ENCODE measurements around the gene STX10. TPM values are rescaled to one million over a fixed set of nuclear protein-coding genes. Genes with fewer than 3 reads are reported as not detected.

The STX10 gene
- total RNA-seq, 5 donors from 2014 or later (not counting 1 experiment from before 2014, with no cell fraction given): 43.8 to 89.6 (median 67.3) TPM

GRCh38 chr19:13129384-13129783, 20.8 kb downstream of the STX10 start:
- Mint-ChIP-seq H3K4me3 (no peak overlapping the region), H3K27me3 (no peaks in the 10 kb centered on the region), H3K27ac (no peak overlapping the region), H3K9me3 (no peaks in the 10 kb centered on the region), H3K4me1 (peaks cover 29 to 42% (median 35%) of the 10 kb centered on the region in 3 donors), H3K36me3 (no peaks in the 10 kb centered on the region)
- H3K27me3 ChIP-seq (replicated peaks in 1 of 2; ENCODE audit: control insufficient read depth in 2 of 2, extremely low read depth in 1 of 2, insufficient read depth in 2 of 2, low read length in 1 of 2): no peaks in the 10 kb centered on the region
- peaks cover 0 to 28% of the 10 kb centered on the region in 2 experiments for H3K4me1 ChIP-seq (ENCODE audit: control insufficient read depth in 1 of 2, extremely low read depth in 1 of 2, insufficient read depth in 2 of 2, low read length in 2 of 2)
- no peak overlapping the region for H3K27ac ChIP-seq (ENCODE audit: low read length)
- H3K4me3 ChIP-seq (ENCODE audit: control insufficient read depth in 1 of 2, extremely low read depth in 1 of 2, low read length in 1 of 2): no peak overlapping the region
- ATAC-seq (replicated peaks in 1 of 4) (no peak), DNase-seq (no peak)
- H3K36me3 ChIP-seq (ENCODE audit: control insufficient read depth in 2 of 2, extremely low read depth in 1 of 2, insufficient read depth in 1 of 2, low read length in 1 of 2): peaks cover 0 to 2% of the 10 kb centered on the region in 2 donors
- ChIA-PET CTCF (no interaction called here), POLR2A (no interaction called here)
- no peaks in the 10 kb centered on the region for H3K9me3 ChIP-seq
- 100% methylated on average over 2 of the region's 9 CpGs for WGBS (ENCODE audit: insufficient coverage)

GRCh38 chr19:13128583-13128982, 21.6 kb downstream of the STX10 start:
- CTCF ChIA-PET: no interaction called here
- Mint-ChIP-seq H3K4me1 (peaks cover 30 to 37% (median 33%) of the 10 kb centered on the region in 3 donors), H3K27ac (peak overlapping the region in 1 of 2 donors; percentile 15), H3K36me3 (no peaks in the 10 kb centered on the region), H3K27me3 (no peaks in the 10 kb centered on the region), H3K4me3 (no peak overlapping the region), H3K9me3 (no peaks in the 10 kb centered on the region)
- ATAC-seq (replicated peaks in 1 of 4) (no peak), DNase-seq (no peak)
- peaks cover 0 to 27% of the 10 kb centered on the region in 2 experiments for H3K4me1 ChIP-seq (ENCODE audit: control insufficient read depth in 1 of 2, extremely low read depth in 1 of 2, insufficient read depth in 2 of 2, low read length in 2 of 2)
- POLR2A ChIA-PET: no interaction called here
- no peaks in the 10 kb centered on the region for H3K27me3 ChIP-seq (replicated peaks in 1 of 2; ENCODE audit: control insufficient read depth in 2 of 2, extremely low read depth in 1 of 2, insufficient read depth in 2 of 2, low read length in 1 of 2)
- H3K36me3 ChIP-seq (ENCODE audit: control insufficient read depth in 2 of 2, extremely low read depth in 1 of 2, insufficient read depth in 1 of 2, low read length in 1 of 2): peaks cover 2 to 3% of the 10 kb centered on the region in 2 donors
- no peaks in the 10 kb centered on the region for H3K9me3 ChIP-seq
- H3K27ac ChIP-seq (ENCODE audit: low read length): no peak overlapping the region
- no CpG with 5 or more reads among the region's 1 CpG for WGBS (ENCODE audit: insufficient coverage)
- no peak overlapping the region for H3K4me3 ChIP-seq (ENCODE audit: control insufficient read depth in 1 of 2, extremely low read depth in 1 of 2, low read length in 1 of 2)

- 96% methylated on average over 4 of the region's 6 CpGs for WGBS (ENCODE audit: insufficient coverage)
- H3K27me3 ChIP-seq (replicated peaks in 1 of 2; ENCODE audit: control insufficient read depth in 2 of 2, extremely low read depth in 1 of 2, insufficient read depth in 2 of 2, low read length in 1 of 2): no peaks in the 10 kb centered on the region
- DNase-seq (no peak), ATAC-seq (replicated peaks in 1 of 4) (no peak)
- H3K4me1 ChIP-seq (ENCODE audit: control insufficient read depth in 1 of 2, extremely low read depth in 1 of 2, insufficient read depth in 2 of 2, low read length in 2 of 2): peaks cover 0 to 22% of the 10 kb centered on the region in 2 experiments
- H3K4me3 ChIP-seq (ENCODE audit: control insufficient read depth in 1 of 2, extremely low read depth in 1 of 2, low read length in 1 of 2): no peak overlapping the region
- no peak overlapping the region for H3K27ac ChIP-seq (ENCODE audit: low read length)
- POLR2A ChIA-PET: no interaction called here
- Mint-ChIP-seq H3K27me3 (no peaks in the 10 kb centered on the region), H3K9me3 (no peaks in the 10 kb centered on the region), H3K27ac (no peak overlapping the region), H3K4me1 (peaks cover 27 to 35% (median 30%) of the 10 kb centered on the region in 3 donors), H3K4me3 (no peak overlapping the region), H3K36me3 (no peaks in the 10 kb centered on the region)
- no peaks in the 10 kb centered on the region for H3K9me3 ChIP-seq
- CTCF ChIA-PET: interaction anchor here in 1 of 2 donors (0.6 kb wide), 1 partner anchor 130 kb away, joined by 3 read pairs; no protein-coding TSS in a partner anchor
- H3K36me3 ChIP-seq (ENCODE audit: control insufficient read depth in 2 of 2, extremely low read depth in 1 of 2, insufficient read depth in 1 of 2, low read length in 1 of 2): peaks cover 2 to 3% of the 10 kb centered on the region in 2 donors
Observed at GRCh38 chr19:13127811-13128575, 22.2 kb downstream of the STX10 start.

GRCh38 chr19:13127051-13127450, 23.1 kb downstream of the STX10 start:
- Mint-ChIP-seq H3K27me3 (no peaks in the 10 kb centered on the region), H3K4me1 (peaks cover 27 to 37% (median 32%) of the 10 kb centered on the region in 3 donors), H3K27ac (no peak overlapping the region), H3K4me3 (no peak overlapping the region), H3K36me3 (no peaks in the 10 kb centered on the region), H3K9me3 (no peaks in the 10 kb centered on the region)
- H3K27me3 ChIP-seq (replicated peaks in 1 of 2; ENCODE audit: control insufficient read depth in 2 of 2, extremely low read depth in 1 of 2, insufficient read depth in 2 of 2, low read length in 1 of 2): no peaks in the 10 kb centered on the region
- WGBS (ENCODE audit: insufficient coverage): no CpG with 5 or more reads among the region's 9 CpGs
- no peak overlapping the region for H3K27ac ChIP-seq (ENCODE audit: low read length)
- ChIA-PET POLR2A (no interaction called here), CTCF (interaction anchor here in 1 of 2 donors (0.5 kb wide), 1 partner anchor 79 kb away, joined by 3 read pairs; no protein-coding TSS in a partner anchor)
- no peak for ATAC-seq (replicated peaks in 1 of 4)
- no peak for DNase-seq
- no peak overlapping the region for H3K4me3 ChIP-seq (ENCODE audit: control insufficient read depth in 1 of 2, extremely low read depth in 1 of 2, low read length in 1 of 2)
- H3K4me1 ChIP-seq (ENCODE audit: control insufficient read depth in 1 of 2, extremely low read depth in 1 of 2, insufficient read depth in 2 of 2, low read length in 2 of 2): peaks cover 0 to 19% of the 10 kb centered on the region in 2 experiments
- no peaks in the 10 kb centered on the region for H3K9me3 ChIP-seq
- H3K36me3 ChIP-seq (ENCODE audit: control insufficient read depth in 2 of 2, extremely low read depth in 1 of 2, insufficient read depth in 1 of 2, low read length in 1 of 2): peaks cover 2 to 4% of the 10 kb centered on the region in 2 donors

- Histone ChIP-seq H3K27me3 (replicated peaks in 1 of 2; ENCODE audit: control insufficient read depth in 2 of 2, extremely low read depth in 1 of 2, insufficient read depth in 2 of 2, low read length in 1 of 2) (no peaks in the 10 kb centered on the region), H3K27ac (ENCODE audit: low read length) (no peak overlapping the region), H3K4me3 (ENCODE audit: control insufficient read depth in 1 of 2, extremely low read depth in 1 of 2, low read length in 1 of 2) (no peak overlapping the region), H3K36me3 (ENCODE audit: control insufficient read depth in 2 of 2, extremely low read depth in 1 of 2, insufficient read depth in 1 of 2, low read length in 1 of 2) (peaks cover 2 to 10% of the 10 kb centered on the region in 2 donors), H3K9me3 (no peaks in the 10 kb centered on the region), H3K4me1 (ENCODE audit: control insufficient read depth in 1 of 2, extremely low read depth in 1 of 2, insufficient read depth in 2 of 2, low read length in 2 of 2) (peaks cover 10 to 40% of the 10 kb centered on the region in 2 experiments)
- ATAC-seq (replicated peaks in 1 of 4) (no peak), DNase-seq (no peak)
- POLR2A ChIA-PET: interaction anchor here in 1 of 2 donors (0.6 kb wide), 2 partner anchors 105 to 450 kb away, joined by 4 to 16 read pairs; no protein-coding TSS in a partner anchor
- CTCF ChIA-PET: no interaction called here
- Mint-ChIP-seq H3K4me1 (peaks cover 44 to 51% (median 49%) of the 10 kb centered on the region in 3 donors), H3K36me3 (no peaks in the 10 kb centered on the region), H3K9me3 (no peaks in the 10 kb centered on the region), H3K27me3 (no peaks in the 10 kb centered on the region), H3K4me3 (no peak overlapping the region), H3K27ac (no peak overlapping the region)
- 95% methylated on average over 16 of the region's 20 CpGs for WGBS (ENCODE audit: insufficient coverage)
Observed at GRCh38 chr19:13122980-13123957, 26.9 kb downstream of the STX10 start.

- DNase-seq: peak in 2 of 35 experiments; percentile 28 to 45
- 79% methylated on average over 8 of the region's 13 CpGs for WGBS (ENCODE audit: insufficient coverage)
Observed at GRCh38 chr19:13122275-13122878, 27.8 kb downstream of the STX10 start.

More at GRCh38 chr19:13122275-13122878, 27.8 kb downstream of the STX10 start:
- ATAC-seq (replicated peaks in 1 of 4): no peak
- ChIA-PET CTCF (no interaction called here), POLR2A (no interaction called here)
- Histone ChIP-seq H3K36me3 (ENCODE audit: control insufficient read depth in 2 of 2, extremely low read depth in 1 of 2, insufficient read depth in 1 of 2, low read length in 1 of 2) (peaks cover 2 to 10% of the 10 kb centered on the region in 2 donors), H3K9me3 (no peaks in the 10 kb centered on the region), H3K27ac (ENCODE audit: low read length) (no peak overlapping the region), H3K27me3 (replicated peaks in 1 of 2; ENCODE audit: control insufficient read depth in 2 of 2, extremely low read depth in 1 of 2, insufficient read depth in 2 of 2, low read length in 1 of 2) (no peaks in the 10 kb centered on the region), H3K4me3 (ENCODE audit: control insufficient read depth in 1 of 2, extremely low read depth in 1 of 2, low read length in 1 of 2) (no peak overlapping the region), H3K4me1 (ENCODE audit: control insufficient read depth in 1 of 2, extremely low read depth in 1 of 2, insufficient read depth in 2 of 2, low read length in 2 of 2) (peaks cover 10 to 45% of the 10 kb centered on the region in 2 experiments)
- no peaks in the 10 kb centered on the region for H3K27me3 Mint-ChIP-seq
- peak overlapping the region; percentile 42 to 56 for H3K27ac Mint-ChIP-seq
- no peak overlapping the region for H3K4me3 Mint-ChIP-seq
- H3K9me3 Mint-ChIP-seq: no peaks in the 10 kb centered on the region
- H3K36me3 Mint-ChIP-seq: no peaks in the 10 kb centered on the region
- peaks cover 42 to 48% (median 47%) of the 10 kb centered on the region in 3 donors for H3K4me1 Mint-ChIP-seq
